HepG2 (cell line): ENCODE results near the gene ATP9A. TPM values are rescaled to one million over a fixed set of nuclear protein-coding genes. Genes with fewer than 3 reads are reported as not detected.

Experiments used
- ATAC-seq: fragments of 200-7000 bp; cut with Tn5 transposase; 3 replicates; pipeline ENCODE4 v1.9.1; 2020; ENCODE audit warnings: mild to moderate bottlenecking, moderate library complexity
- BruUV-seq: library from RNA; stranded (reverse); fragments of 400-500 nt; replicated peaks from 2 replicates; lab custom pipeline; 2021; lab: Mats Ljungman, UMichigan
- CTCF ChIA-PET: fragments of 300-600 bp; formaldehyde crosslinking; extraction: SDS; loops from one replicate; lab custom pipeline; 2021; ENCODE audit warnings: low total read pairs, inconsistent platforms, low intra/inter-chr PET ratio; lab: Yijun Ruan, JAX
- POLR2A ChIA-PET: fragments of 350-600 bp; sonication (Branson Sonifier 250); formaldehyde crosslinking; loops from one replicate; lab custom pipeline; 2020; ENCODE audit warnings: antibody characterized with exemption, inconsistent platforms; lab: Yijun Ruan, JAX
- DNase-seq: peaks from one replicate; pipeline ENCODE4 v3.0.0-alpha.2; 2015; ENCODE audit warnings: low spot score
- FAIRE-seq: peaks from 3 replicates; lab custom pipeline; 2011; peaks lifted over from hg19 to GRCh38; lab: Jason Lieb, UNC
- H2AFZ ChIP-seq: one replicate; pipeline ENCODE4 v1.6.1; 2011; ENCODE audit warnings: low read length, inconsistent platforms
- H3K27ac ChIP-seq: fragments of 300-600 bp; 3 replicates; pipeline ENCODE4 v1.8.0; 2011; ENCODE audit warnings: mixed run types, mild to moderate bottlenecking, mixed read lengths, low read length, inconsistent platforms; ENCODE audit not compliant: insufficient read depth; ENCODE audit errors: extremely low read length
- H3K27me3 ChIP-seq, 2 experiments: fragments of 200-600 bp in 1 of 2; 2 replicates in 1 of 2; 3 replicates in 1 of 2; pipeline versions ENCODE4 v1.6.0 to v1.8.0; 2011; ENCODE audit warnings: low read length in 2 of 2, mild to moderate bottlenecking in 2 of 2, moderate library complexity in 2 of 2, inconsistent platforms in 1 of 2; ENCODE audit not compliant: insufficient read depth in 2 of 2, control insufficient read depth in 1 of 2
- H3K36me3 ChIP-seq, 2 experiments: fragments of 200-600 bp in 1 of 2; replicated peaks in 1 of 2; 2 replicates in 1 of 2; 3 replicates in 1 of 2; pipeline versions ENCODE4 v1.5.1 to v1.8.0; 2011; ENCODE audit warnings: low read length in 2 of 2, inconsistent platforms in 1 of 2; ENCODE audit not compliant: insufficient read depth in 2 of 2, control insufficient read depth in 1 of 2
- H3K4me1 ChIP-seq: 2 replicates; pipeline ENCODE4 v1.5.1; 2012; ENCODE audit warnings: low read length, inconsistent platforms; ENCODE audit not compliant: insufficient read depth
- H3K4me2 ChIP-seq: 2 replicates; pipeline ENCODE4 v1.6.0; 2011; ENCODE audit warnings: low read depth, low read length, inconsistent platforms
- H3K4me3 ChIP-seq, 3 experiments: fragments of 200-600 bp in 1 of 3; sonication (generic), shearing (Covaris generic) in 1 of 3; replicated peaks in 1 of 3; 2 replicates each; pipeline ENCODE4 v1.5.1; 2011 to 2016; ENCODE audit warnings: low read length in 3 of 3, inconsistent platforms in 2 of 3, low read depth in 2 of 3, mild to moderate bottlenecking in 2 of 3, control low read depth in 1 of 3, mixed read lengths in 1 of 3; ENCODE audit not compliant: insufficient read depth in 1 of 3
- H3K79me2 ChIP-seq: one replicate; pipeline ENCODE4 v1.6.1; 2011; ENCODE audit warnings: low read length, inconsistent platforms; ENCODE audit not compliant: insufficient read depth
- H3K9ac ChIP-seq: 2 replicates; pipeline ENCODE4 v1.6.0; 2011; ENCODE audit warnings: mild to moderate bottlenecking, low read depth, low read length, inconsistent platforms; ENCODE audit not compliant: insufficient read depth
- H3K9me3 ChIP-seq: 2 replicates; pipeline ENCODE4 v1.5.1; 2012; ENCODE audit warnings: mild to moderate bottlenecking, low read length
- H4K20me1 ChIP-seq: 2 replicates; pipeline ENCODE4 v1.6.0; 2011; ENCODE audit warnings: inconsistent platforms, mild to moderate bottlenecking, low read length, moderate library complexity; ENCODE audit not compliant: insufficient read depth
- ADNP ChIP-seq: sonication (generic); formaldehyde crosslinking; IDR thresholded peaks from 2 replicates; pipeline ENCODE4 v1.4.0; 2020; ENCODE audit warnings: missing genetic modification reagents
- CREB1 ChIP-seq, 2 experiments: fragments of 450-650 bp in 1 of 2; IDR thresholded peaks; 2 replicates each; pipeline ENCODE4 v1.6.1; 2016 to 2017; ENCODE audit warnings: control low read depth in 1 of 2, mild to moderate bottlenecking in 1 of 2, missing compliant biosample characterization in 1 of 2, missing genetic modification characterization in 1 of 2
- ERF ChIP-seq: IDR thresholded peaks from 2 replicates; pipeline ENCODE4 v1.6.1; 2018; ENCODE audit warnings: missing biosample characterization, missing genetic modification reagents
- RFXAP ChIP-seq: sonication (generic); formaldehyde crosslinking; IDR thresholded peaks from 2 replicates; pipeline ENCODE4 v1.4.0; 2020; ENCODE audit warnings: missing genetic modification reagents, borderline replicate concordance
- SPEN ChIP-seq: sonication (generic); formaldehyde crosslinking; IDR thresholded peaks from 2 replicates; pipeline ENCODE4 v1.5.1; 2020; ENCODE audit warnings: low read depth, mild to moderate bottlenecking, missing genetic modification reagents
- SRSF1 ChIP-seq: fragments of 200-400 bp; formaldehyde crosslinking; optimal IDR thresholded peaks from 2 replicates; pipeline ENCODE3; 2017; ENCODE audit warnings: mild to moderate bottlenecking, low read depth, low read length, moderate library complexity
- TOPORS ChIP-seq: sonication (generic); formaldehyde crosslinking; IDR thresholded peaks from 2 replicates; pipeline ENCODE4 v1.8.0; 2023; ENCODE audit warnings: mild to moderate bottlenecking, missing genetic modification reagents
- ZNF446 ChIP-seq: sonication (generic); formaldehyde crosslinking; IDR thresholded peaks from 2 replicates; pipeline ENCODE4 v1.5.0; 2020; ENCODE audit warnings: mild to moderate bottlenecking, missing genetic modification reagents
- ZNF7 ChIP-seq: IDR thresholded peaks from 2 replicates; pipeline ENCODE4 v1.6.1; 2016; ENCODE audit warnings: missing biosample characterization, missing genetic modification reagents
- ZNF747 ChIP-seq: sonication (generic); formaldehyde crosslinking; IDR thresholded peaks from 2 replicates; pipeline ENCODE4 v1.8.1; 2023; ENCODE audit warnings: missing genetic modification reagents, mild to moderate bottlenecking, borderline replicate concordance
- WGBS: methylation state at CpG from one replicate; pipeline ENCODE4 v1.1.6; 2017; ENCODE audit warnings: low lambda C conversion rate; 5-methylcytosine and 5-hydroxymethylcytosine counted together
- in situ Hi-C: cut with HindIII; loops from 2 replicates; pipeline ENCODE4 v1.10.0; 2017; ENCODE audit warnings: low pct_unique_long_range_greater_than_20kb; ENCODE audit not compliant: extremely low pct_ligation_motif_present
- intact Hi-C: fragments of 100-400 bp; cut with micrococcal nuclease; formaldehyde crosslinking; loops from one replicate; pipeline ENCODE4 v1.10.0; 2022; ENCODE audit not compliant: unreplicated experiment
- polyA plus RNA-seq, 8 experiments: library from polyadenylated mRNA; depleted of rRNA in 3 of 8; stranded (reverse) in 7 of 8; unstranded in 1 of 8; fragments of >200 nt; fragmentation: Illumina TruSeq in 4 of 8; extraction: Trizol in 4 of 8; gene quantifications; 2 replicates each; pipeline versions ENCODE4 v1.2.1 to v1.2.3, GENCODE V29; 2011 to 2016; ENCODE audit warnings: low read depth in 4 of 8, missing spikeins in 1 of 8, mixed read lengths in 1 of 8; ENCODE audit not compliant: insufficient read depth in 1 of 8
- total RNA-seq, 5 experiments: library from RNA; depleted of rRNA; stranded (reverse); fragments of >200 nt; fragmentation: Illumina TruSeq; extraction: Trizol; gene quantifications; 2 replicates each; pipeline ENCODE4 v1.2.3, GENCODE V29; 2016; ENCODE audit warnings: low read depth in 1 of 5
- TF ChIP-seq, protein P1 (sequence below): sonication (generic); formaldehyde crosslinking; IDR thresholded peaks from 2 replicates; pipeline ENCODE4 v1.9.0; 2022; ENCODE audit warnings: missing genetic modification reagents, mild to moderate bottlenecking, borderline replicate concordance
- TF ChIP-seq, protein P2 (sequence below): sonication (generic); formaldehyde crosslinking; IDR thresholded peaks from 2 replicates; pipeline ENCODE4 v1.4.0; 2020; ENCODE audit warnings: mild to moderate bottlenecking, missing genetic modification reagents

Gene ATP9A
- total and polyA plus RNA-seq, 2 of the 13 experiments (the other 11 are each of a cell fraction or from before 2014, with no cell fraction given): 11.8 to 18.5 TPM

- DNase-seq (no peak), FAIRE-seq (no peak)
- BruUV-seq: no TSS peak
- Histone ChIP-seq H3K27ac (no peak overlapping the region), H3K9me3 (no peaks in the 10 kb centered on the region)
- POLR2A ChIA-PET: no interaction called here
- no peak for TF ChIP-seq SPEN (CRISPR knock-in tag)
- TF ChIP-seq RFXAP (CRISPR knock-in tag): no peak
- TF ChIP-seq ADNP (CRISPR knock-in tag): no peak
- TF ChIP-seq, protein P1, sequence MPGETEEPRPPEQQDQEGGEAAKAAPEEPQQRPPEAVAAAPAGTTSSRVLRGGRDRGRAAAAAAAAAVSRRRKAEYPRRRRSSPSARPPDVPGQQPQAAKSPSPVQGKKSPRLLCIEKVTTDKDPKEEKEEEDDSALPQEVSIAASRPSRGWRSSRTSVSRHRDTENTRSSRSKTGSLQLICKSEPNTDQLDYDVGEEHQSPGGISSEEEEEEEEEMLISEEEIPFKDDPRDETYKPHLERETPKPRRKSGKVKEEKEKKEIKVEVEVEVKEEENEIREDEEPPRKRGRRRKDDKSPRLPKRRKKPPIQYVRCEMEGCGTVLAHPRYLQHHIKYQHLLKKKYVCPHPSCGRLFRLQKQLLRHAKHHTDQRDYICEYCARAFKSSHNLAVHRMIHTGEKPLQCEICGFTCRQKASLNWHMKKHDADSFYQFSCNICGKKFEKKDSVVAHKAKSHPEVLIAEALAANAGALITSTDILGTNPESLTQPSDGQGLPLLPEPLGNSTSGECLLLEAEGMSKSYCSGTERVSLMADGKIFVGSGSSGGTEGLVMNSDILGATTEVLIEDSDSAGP (CRISPR knock-in tag): no peak
- peak; percentile 93 for TF ChIP-seq ZNF7 (CRISPR knock-in tag)
- TF ChIP-seq, all 625 proteins: peak for 1
- Histone ChIP-seq H3K4me1 (no peaks in the 10 kb centered on the region), H3K79me2 (no peaks in the 10 kb centered on the region), H3K4me3 (no peak overlapping the region), H4K20me1 (no peaks in the 10 kb centered on the region), H3K36me3 (no peaks in the 10 kb centered on the region), H2AFZ (no peak overlapping the region), H3K4me2 (no peak overlapping the region), H3K27me3 (0 out of 5 replicates have a peak, but pooled peaks cover 0 to 11% of the 10 kb centered on the region in 2 experiments), H3K9ac (no peak overlapping the region)
- ATAC-seq: no peak
- intact Hi-C loops: no loop called here
- CTCF ChIA-PET: no interaction called here
- in situ Hi-C loops: loop anchor here (25.0 kb wide), 1 partner anchor 600 kb away; no protein-coding TSS in a partner anchor
- 63% methylated on average over 4 of the region's 4 CpGs for WGBS
Measured at GRCh38 chr20:51587145-51587544, 181.0 kb downstream of the ATP9A start.

GRCh38 chr20:51586005-51586440 is 182.2 kb downstream of the ATP9A start:
- Histone ChIP-seq H3K9ac (no peak overlapping the region), H3K4me2 (no peak overlapping the region)

More at GRCh38 chr20:51586005-51586440, 182.2 kb downstream of the ATP9A start:
- 3% methylated on average over 4 of the region's 4 CpGs for WGBS
- no peaks in the 10 kb centered on the region for H3K4me1 ChIP-seq
- ChIA-PET POLR2A (no interaction called here), CTCF (no interaction called here)
- no peak overlapping the region for H3K4me3 ChIP-seq
- H3K36me3 ChIP-seq: no peaks in the 10 kb centered on the region
- no peaks in the 10 kb centered on the region for H4K20me1 ChIP-seq
- H3K9me3 ChIP-seq: no peaks in the 10 kb centered on the region
- H3K79me2 ChIP-seq: no peaks in the 10 kb centered on the region
- DNase-seq (no peak), FAIRE-seq (no peak), ATAC-seq (no peak)
- no peak overlapping the region for H2AFZ ChIP-seq
- no peak overlapping the region for H3K27ac ChIP-seq
- BruUV-seq: no TSS peak
- TF ChIP-seq SRSF1: no peak
- peak; percentile 59 for TF ChIP-seq CREB1 (IDR thresholded peaks at IDR 0.05)
- TF ChIP-seq CREB1 (CRISPR knock-in tag; IDR thresholded peaks at IDR 0.05): no peak
- TF ChIP-seq, protein P2, sequence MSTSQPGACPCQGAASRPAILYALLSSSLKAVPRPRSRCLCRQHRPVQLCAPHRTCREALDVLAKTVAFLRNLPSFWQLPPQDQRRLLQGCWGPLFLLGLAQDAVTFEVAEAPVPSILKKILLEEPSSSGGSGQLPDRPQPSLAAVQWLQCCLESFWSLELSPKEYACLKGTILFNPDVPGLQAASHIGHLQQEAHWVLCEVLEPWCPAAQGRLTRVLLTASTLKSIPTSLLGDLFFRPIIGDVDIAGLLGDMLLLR (CRISPR knock-in tag): no peak
- TF ChIP-seq TOPORS (CRISPR knock-in tag): no peak
- no peak for TF ChIP-seq ZNF747 (CRISPR knock-in tag)
- TF ChIP-seq ZNF446 (CRISPR knock-in tag): no peak
- TF ChIP-seq ERF: no peak
- intact Hi-C loops (no loop called here), in situ Hi-C loops (loop anchor here (25.0 kb wide), 1 partner anchor 599 kb away; no protein-coding TSS in a partner anchor)
- H3K27me3 ChIP-seq: peaks cover 0 to 14% of the 10 kb centered on the region in 2 experiments; a peak in 1 of 5 replicates
